ENCODE measurements around the gene PTPRD.

DNA sequence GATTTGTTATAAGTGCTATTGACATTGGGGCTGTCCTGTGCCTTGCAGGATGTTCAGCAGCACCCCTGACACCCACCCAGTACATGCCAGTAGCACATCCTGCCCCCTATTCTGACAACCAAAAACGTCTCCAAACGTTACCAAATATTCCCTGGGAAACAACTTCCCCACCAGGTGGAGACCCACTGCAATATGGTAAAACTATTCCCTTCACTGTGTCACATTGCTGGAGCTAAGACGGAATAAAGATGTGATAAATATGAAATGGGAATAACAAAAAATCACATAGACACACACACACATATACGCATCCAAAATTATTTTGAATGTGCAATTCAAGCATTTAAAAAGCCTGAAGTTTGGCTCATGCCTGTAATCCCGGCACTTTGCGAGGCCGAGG is 1939.0 kb downstream of the PTPRD start:
- TF ChIP-seq, protein P1, sequence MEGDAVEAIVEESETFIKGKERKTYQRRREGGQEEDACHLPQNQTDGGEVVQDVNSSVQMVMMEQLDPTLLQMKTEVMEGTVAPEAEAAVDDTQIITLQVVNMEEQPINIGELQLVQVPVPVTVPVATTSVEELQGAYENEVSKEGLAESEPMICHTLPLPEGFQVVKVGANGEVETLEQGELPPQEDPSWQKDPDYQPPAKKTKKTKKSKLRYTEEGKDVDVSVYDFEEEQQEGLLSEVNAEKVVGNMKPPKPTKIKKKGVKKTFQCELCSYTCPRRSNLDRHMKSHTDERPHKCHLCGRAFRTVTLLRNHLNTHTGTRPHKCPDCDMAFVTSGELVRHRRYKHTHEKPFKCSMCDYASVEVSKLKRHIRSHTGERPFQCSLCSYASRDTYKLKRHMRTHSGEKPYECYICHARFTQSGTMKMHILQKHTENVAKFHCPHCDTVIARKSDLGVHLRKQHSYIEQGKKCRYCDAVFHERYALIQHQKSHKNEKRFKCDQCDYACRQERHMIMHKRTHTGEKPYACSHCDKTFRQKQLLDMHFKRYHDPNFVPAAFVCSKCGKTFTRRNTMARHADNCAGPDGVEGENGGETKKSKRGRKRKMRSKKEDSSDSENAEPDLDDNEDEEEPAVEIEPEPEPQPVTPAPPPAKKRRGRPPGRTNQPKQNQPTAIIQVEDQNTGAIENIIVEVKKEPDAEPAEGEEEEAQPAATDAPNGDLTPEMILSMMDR (IDR thresholded peaks at IDR 0.05 in 4 of 5, conservative IDR thresholded peaks at IDR 0.05 in 1 of 5) = no peak
- TF ChIP-seq POLR2A (IDR thresholded peaks at IDR 0.05) = no peak
